ENCODE results near the gene LRRC26.
A peak's percentile ranks its signal among the peaks of the same experiment; 100 is the strongest.

Gene LRRC26

GRCh38 chr9:137183980-137184595, 14.2 kb upstream of the LRRC26 start:
- no peak for DNase-seq (ENCODE audit: low spot score)

GRCh38 chr9:137182836-137183235, 13.0 kb upstream of the LRRC26 start:
- no peak for DNase-seq (ENCODE audit: low spot score)

- no peak for DNase-seq (ENCODE audit: low spot score)
These were observed 11.8 kb upstream of the LRRC26 start for GRCh38 chr9:137181680-137182079.

GRCh38 chr9:137180491-137180890, 10.6 kb upstream of the LRRC26 start:
- no peak for DNase-seq (ENCODE audit: low spot score)

- no peak for DNase-seq (ENCODE audit: low spot score)
These were observed 9.9 kb upstream of the LRRC26 start for GRCh38 chr9:137179761-137180160.

- no peak for DNase-seq (ENCODE audit: low spot score)
These were observed 9.2 kb upstream of the LRRC26 start for GRCh38 chr9:137178939-137179630.

GRCh38 chr9:137178201-137178938, 8.5 kb upstream of the LRRC26 start:
- DNase-seq (ENCODE audit: low spot score) = no peak

GRCh38 chr9:137176302-137177182, 6.7 kb upstream of the LRRC26 start:
- DNase-seq (ENCODE audit: low spot score) = peak; percentile 84

- DNase-seq (ENCODE audit: low spot score) = no peak
These were observed 5.6 kb upstream of the LRRC26 start for GRCh38 chr9:137175345-137175961.

- DNase-seq (ENCODE audit: low spot score) = peak; percentile 44
These were observed 5.0 kb upstream of the LRRC26 start for GRCh38 chr9:137174722-137175293.

- no peak for DNase-seq (ENCODE audit: low spot score)
These were observed 4.2 kb upstream of the LRRC26 start for GRCh38 chr9:137173796-137174664.

- DNase-seq (ENCODE audit: low spot score) = peak; percentile 44
These were observed 3.3 kb upstream of the LRRC26 start for GRCh38 chr9:137172901-137173795.

- no peak for DNase-seq (ENCODE audit: low spot score)
These were observed 1.5 kb upstream of the LRRC26 start for GRCh38 chr9:137171149-137171900.

GRCh38 chr9:137170486-137171148, 766 bp upstream of the LRRC26 start:
- no peak for DNase-seq (ENCODE audit: low spot score)

GRCh38 chr9:137168904-137169856, 671 bp downstream of the LRRC26 start:
- DNase-seq (ENCODE audit: low spot score) = peak; percentile 67

GRCh38 chr9:137168573-137168903, 1.3 kb downstream of the LRRC26 start:
- peak; percentile 38 for DNase-seq (ENCODE audit: low spot score)
